GM03348 (cell line): ENCODE results near the gene PXDN.
"Not testable (repeated sequence)": the region's sequence is repeated elsewhere in the genome, so short reads cannot be mapped to it uniquely, and the experiment has no call there.

Experiments
- DNase-seq: peaks from one replicate; pipeline ENCODE4 v3.0.0; 2012; ENCODE audit warnings: low spot score

PXDN gene

GRCh38 chr2:1702186-1702565 is 42.1 kb downstream of the PXDN start:
- DNase-seq = no peak

- DNase-seq = no peak
Measured at GRCh38 chr2:1701556-1702185, 42.6 kb downstream of the PXDN start.

- no peak for DNase-seq
Measured at GRCh38 chr2:1701020-1701419, 43.3 kb downstream of the PXDN start.

- not testable (repeated sequence) for DNase-seq
Measured at GRCh38 chr2:1700427-1700826, 43.9 kb downstream of the PXDN start.

- DNase-seq = no peak
Measured at GRCh38 chr2:1698188-1698945, 45.9 kb downstream of the PXDN start.

- DNase-seq = no peak
Measured at GRCh38 chr2:1697601-1698000, 46.7 kb downstream of the PXDN start.

- DNase-seq = no peak
Measured at GRCh38 chr2:1696472-1696871, 47.8 kb downstream of the PXDN start.

- no peak for DNase-seq
Measured at GRCh38 chr2:1694371-1695271, 49.7 kb downstream of the PXDN start.

- DNase-seq = no peak
Measured at GRCh38 chr2:1693723-1694122, 50.6 kb downstream of the PXDN start.

GRCh38 chr2:1692342-1692741 is 52.0 kb downstream of the PXDN start:
- no peak for DNase-seq

- no peak for DNase-seq
Measured at GRCh38 chr2:1691366-1691765, 52.9 kb downstream of the PXDN start.

- no peak for DNase-seq
Measured at GRCh38 chr2:1690056-1690775, 54.1 kb downstream of the PXDN start.

- DNase-seq = no peak
Measured at GRCh38 chr2:1688859-1689258, 55.5 kb downstream of the PXDN start.

- no peak for DNase-seq
Measured at GRCh38 chr2:1688161-1688560, 56.2 kb downstream of the PXDN start.

- DNase-seq = no peak
Measured at GRCh38 chr2:1687254-1687653, 57.1 kb downstream of the PXDN start.

- DNase-seq = no peak
Measured at GRCh38 chr2:1686784-1687105, 57.6 kb downstream of the PXDN start.

GRCh38 chr2:1685957-1686783 is 58.1 kb downstream of the PXDN start:
- peak; percentile 45 for DNase-seq

GRCh38 chr2:1685078-1685956 is 59.0 kb downstream of the PXDN start:
- no peak for DNase-seq

GRCh38 chr2:1683297-1683696 is 61.0 kb downstream of the PXDN start:
- peak; percentile 47 for DNase-seq

GRCh38 chr2:1682181-1682440 is 62.2 kb downstream of the PXDN start:
- DNase-seq = no peak
